Measurements from ENCODE around the gene ANXA4.

GRCh38 chr2:69847068-69847828, 105.3 kb downstream of the ANXA4 start:
- TF ChIP-seq, protein P1, sequence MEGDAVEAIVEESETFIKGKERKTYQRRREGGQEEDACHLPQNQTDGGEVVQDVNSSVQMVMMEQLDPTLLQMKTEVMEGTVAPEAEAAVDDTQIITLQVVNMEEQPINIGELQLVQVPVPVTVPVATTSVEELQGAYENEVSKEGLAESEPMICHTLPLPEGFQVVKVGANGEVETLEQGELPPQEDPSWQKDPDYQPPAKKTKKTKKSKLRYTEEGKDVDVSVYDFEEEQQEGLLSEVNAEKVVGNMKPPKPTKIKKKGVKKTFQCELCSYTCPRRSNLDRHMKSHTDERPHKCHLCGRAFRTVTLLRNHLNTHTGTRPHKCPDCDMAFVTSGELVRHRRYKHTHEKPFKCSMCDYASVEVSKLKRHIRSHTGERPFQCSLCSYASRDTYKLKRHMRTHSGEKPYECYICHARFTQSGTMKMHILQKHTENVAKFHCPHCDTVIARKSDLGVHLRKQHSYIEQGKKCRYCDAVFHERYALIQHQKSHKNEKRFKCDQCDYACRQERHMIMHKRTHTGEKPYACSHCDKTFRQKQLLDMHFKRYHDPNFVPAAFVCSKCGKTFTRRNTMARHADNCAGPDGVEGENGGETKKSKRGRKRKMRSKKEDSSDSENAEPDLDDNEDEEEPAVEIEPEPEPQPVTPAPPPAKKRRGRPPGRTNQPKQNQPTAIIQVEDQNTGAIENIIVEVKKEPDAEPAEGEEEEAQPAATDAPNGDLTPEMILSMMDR (conservative IDR thresholded peaks at IDR 0.05; ENCODE audit: low read depth, low read length) = no peak
- no peak for TF ChIP-seq EZH2 (IDR thresholded peaks at IDR 0.05; ENCODE audit: low read length, unreplicated experiment)

Measured in PC-3 (cell line).